Astrocyte (in vitro differentiated cells and primary cell): ENCODE measurements around the gene ABCF3. TPM values are rescaled to one million over a fixed set of nuclear protein-coding genes. Genes with fewer than 3 reads are reported as not detected.
A peak's percentile ranks its signal among the peaks of the same experiment; 100 is the strongest.

ENCODE experiments used
- DNase-seq: peaks from one replicate; pipeline ENCODE4 v3.0.0-alpha.2; 2010; ENCODE audit warnings: low read depth
- FAIRE-seq: peaks from 2 replicates; lab custom pipeline; 2011; peaks lifted over from hg19 to GRCh38; lab: Jason Lieb, UNC
- H2AFZ ChIP-seq: 2 replicates; pipeline ENCODE4 v1.6.0; 2012; ENCODE audit warnings: low read depth, low read length, inconsistent platforms
- H3K27ac ChIP-seq: 2 replicates; pipeline ENCODE4 v1.5.1; 2011; ENCODE audit warnings: low read depth, low read length, inconsistent platforms
- H3K27me3 ChIP-seq: 2 replicates; pipeline ENCODE4 v1.6.0; 2011; ENCODE audit warnings: low read length, inconsistent platforms; ENCODE audit not compliant: insufficient read depth
- H3K36me3 ChIP-seq: 2 replicates; pipeline ENCODE4 v1.5.1; 2011; ENCODE audit warnings: low read length, inconsistent platforms; ENCODE audit not compliant: insufficient read depth
- H3K4me1 ChIP-seq: 2 replicates; pipeline ENCODE4 v1.5.1; 2011; ENCODE audit warnings: low read length, inconsistent platforms; ENCODE audit not compliant: insufficient read depth
- H3K4me2 ChIP-seq: 2 replicates; pipeline ENCODE4 v1.6.0; 2012; ENCODE audit warnings: low read length, inconsistent platforms
- H3K4me3 ChIP-seq: 2 replicates; pipeline ENCODE4 v1.5.1; 2011; ENCODE audit warnings: low read depth, mild to moderate bottlenecking, low read length, inconsistent platforms; ENCODE audit not compliant: insufficient read depth
- H3K79me2 ChIP-seq: 2 replicates; pipeline ENCODE4 v1.6.0; 2012; ENCODE audit warnings: mild to moderate bottlenecking, low read length, inconsistent platforms; ENCODE audit not compliant: insufficient read depth
- H3K9ac ChIP-seq: 2 replicates; pipeline ENCODE4 v1.6.0; 2012; ENCODE audit warnings: mild to moderate bottlenecking, low read length, inconsistent platforms
- H3K9me3 ChIP-seq: 2 replicates; pipeline ENCODE4 v1.5.1; 2012; ENCODE audit warnings: low read depth, mild to moderate bottlenecking, low read length, inconsistent platforms; ENCODE audit not compliant: insufficient read depth
- H4K20me1 ChIP-seq: 2 replicates; pipeline ENCODE4 v1.6.0; 2012; ENCODE audit warnings: low read length, inconsistent platforms; ENCODE audit not compliant: insufficient read depth
- H3K27ac Mint-ChIP-seq: one replicate; pipeline ENCODE4 v1.8.0; 2021; ENCODE audit warnings: mild to moderate bottlenecking, mixed read lengths; ENCODE audit not compliant: unreplicated experiment
- H3K27me3 Mint-ChIP-seq: one replicate; pipeline ENCODE4 v1.8.0; 2021; ENCODE audit warnings: low read depth, mixed read lengths; ENCODE audit not compliant: unreplicated experiment
- H3K36me3 Mint-ChIP-seq: one replicate; pipeline ENCODE4 v1.8.0; 2021; ENCODE audit warnings: low read depth, mixed read lengths; ENCODE audit not compliant: unreplicated experiment
- H3K4me1 Mint-ChIP-seq: one replicate; pipeline ENCODE4 v1.8.0; 2021; ENCODE audit warnings: low read depth, mixed read lengths; ENCODE audit not compliant: unreplicated experiment
- H3K4me3 Mint-ChIP-seq: one replicate; pipeline ENCODE4 v1.8.0; 2021; ENCODE audit warnings: mild to moderate bottlenecking, moderate library complexity, mixed read lengths; ENCODE audit not compliant: unreplicated experiment
- H3K9me3 Mint-ChIP-seq: one replicate; pipeline ENCODE4 v1.8.0; 2021; ENCODE audit warnings: mild to moderate bottlenecking, mixed read lengths; ENCODE audit not compliant: unreplicated experiment
- EZH2 ChIP-seq: IDR thresholded peaks from 2 replicates; pipeline ENCODE4 v1.6.1; 2012; ENCODE audit warnings: mild to moderate bottlenecking, low read length, inconsistent platforms; ENCODE audit not compliant: insufficient read depth
- total RNA-seq: library from RNA; stranded (reverse); gene quantifications from 2 replicates; pipeline ENCODE4 v1.2.1, GENCODE V29; 2021
- TF ChIP-seq, protein P1 (sequence below): IDR thresholded peaks from 2 replicates; pipeline ENCODE4 v1.5.1; 2011; ENCODE audit warnings: low read depth, mild to moderate bottlenecking, inconsistent platforms, low read length, moderate library complexity; ENCODE audit not compliant: insufficient read depth

ABCF3 gene
- total RNA-seq, 1 donor from 2014 or later: 70.9 TPM

DNA sequence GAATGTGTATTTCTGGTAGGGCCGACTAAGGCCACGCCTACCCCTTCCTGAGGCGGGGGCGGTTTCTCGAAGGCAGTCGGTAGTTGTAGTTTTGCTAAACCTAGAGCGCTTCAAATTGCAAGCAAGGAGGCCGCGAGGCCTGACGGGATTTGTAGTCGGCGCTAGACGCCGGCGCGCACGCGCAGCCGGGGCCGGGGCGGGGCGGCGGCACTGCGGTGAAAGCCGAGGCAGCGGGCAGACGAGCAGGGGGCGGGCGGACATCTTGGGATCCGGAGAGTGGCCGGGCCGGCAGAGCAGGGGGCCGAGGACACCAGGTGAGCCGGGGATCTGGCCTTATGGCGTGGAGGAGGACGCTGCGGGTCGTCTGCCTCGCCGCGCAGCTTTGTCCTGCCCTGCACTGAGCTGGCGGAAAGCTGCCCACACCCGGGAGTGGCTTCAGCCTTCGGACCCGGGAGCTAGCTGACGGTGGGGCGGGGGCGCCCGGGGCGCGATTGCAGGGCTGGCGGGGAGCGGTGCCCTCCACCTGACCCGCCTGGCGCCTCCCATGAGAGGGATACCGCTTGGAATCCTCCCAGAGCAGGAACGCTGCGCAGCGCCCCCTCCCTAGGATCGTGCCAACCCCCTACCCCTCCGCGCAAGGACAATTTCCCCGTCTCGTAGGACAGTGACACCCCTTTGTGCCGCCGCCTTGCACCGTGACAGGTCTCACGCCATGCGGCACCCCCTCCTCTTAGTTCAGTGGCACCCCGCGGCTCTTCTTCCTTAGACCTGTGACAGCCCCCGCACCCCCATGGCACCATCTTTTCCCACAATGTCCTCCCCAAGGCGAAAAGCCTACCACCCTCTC is 11.1 kb upstream of the ABCF3 start, which contains the start of gene AP2M1:
TSS of gene AP2M1 (plus strand) at position 210 of the 847 bp plus-strand sequence. CDS start 2,139 bp downstream, outside the sequence.
- peaks cover 51% of the 10 kb centered on the region for H3K4me1 ChIP-seq
- H3K9ac ChIP-seq: peak within 1 kb of the TSS; percentile 98
- H3K9me3 ChIP-seq: no peaks in the 10 kb centered on the region
- DNase-seq (peak; percentile 98), FAIRE-seq (no peak)
- H3K27ac ChIP-seq: peak within 1 kb of the TSS; percentile 92
- peaks cover 52% of the 10 kb centered on the region for H3K79me2 ChIP-seq
- Mint-ChIP-seq H3K27me3 (no peaks in the 10 kb centered on the region), H3K36me3 (peaks cover 25% of the 10 kb centered on the region), H3K27ac (peak within 1 kb of the TSS; percentile 98), H3K9me3 (no peaks in the 10 kb centered on the region), H3K4me1 (peaks cover 59% of the 10 kb centered on the region), H3K4me3 (peak within 1 kb of the TSS; percentile 97)
- TF ChIP-seq, protein P1, sequence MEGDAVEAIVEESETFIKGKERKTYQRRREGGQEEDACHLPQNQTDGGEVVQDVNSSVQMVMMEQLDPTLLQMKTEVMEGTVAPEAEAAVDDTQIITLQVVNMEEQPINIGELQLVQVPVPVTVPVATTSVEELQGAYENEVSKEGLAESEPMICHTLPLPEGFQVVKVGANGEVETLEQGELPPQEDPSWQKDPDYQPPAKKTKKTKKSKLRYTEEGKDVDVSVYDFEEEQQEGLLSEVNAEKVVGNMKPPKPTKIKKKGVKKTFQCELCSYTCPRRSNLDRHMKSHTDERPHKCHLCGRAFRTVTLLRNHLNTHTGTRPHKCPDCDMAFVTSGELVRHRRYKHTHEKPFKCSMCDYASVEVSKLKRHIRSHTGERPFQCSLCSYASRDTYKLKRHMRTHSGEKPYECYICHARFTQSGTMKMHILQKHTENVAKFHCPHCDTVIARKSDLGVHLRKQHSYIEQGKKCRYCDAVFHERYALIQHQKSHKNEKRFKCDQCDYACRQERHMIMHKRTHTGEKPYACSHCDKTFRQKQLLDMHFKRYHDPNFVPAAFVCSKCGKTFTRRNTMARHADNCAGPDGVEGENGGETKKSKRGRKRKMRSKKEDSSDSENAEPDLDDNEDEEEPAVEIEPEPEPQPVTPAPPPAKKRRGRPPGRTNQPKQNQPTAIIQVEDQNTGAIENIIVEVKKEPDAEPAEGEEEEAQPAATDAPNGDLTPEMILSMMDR: no peak
- no peak for TF ChIP-seq EZH2
- peak within 1 kb of the TSS; percentile 94 for H3K4me2 ChIP-seq
- H3K36me3 ChIP-seq: peaks cover 31% of the 10 kb centered on the region
- peaks cover 60% of the 10 kb centered on the region for H4K20me1 ChIP-seq
- no peaks in the 10 kb centered on the region for H3K27me3 ChIP-seq
- no peak within 1 kb of the TSS for H2AFZ ChIP-seq
- peak within 1 kb of the TSS; percentile 76 for H3K4me3 ChIP-seq

DNA sequence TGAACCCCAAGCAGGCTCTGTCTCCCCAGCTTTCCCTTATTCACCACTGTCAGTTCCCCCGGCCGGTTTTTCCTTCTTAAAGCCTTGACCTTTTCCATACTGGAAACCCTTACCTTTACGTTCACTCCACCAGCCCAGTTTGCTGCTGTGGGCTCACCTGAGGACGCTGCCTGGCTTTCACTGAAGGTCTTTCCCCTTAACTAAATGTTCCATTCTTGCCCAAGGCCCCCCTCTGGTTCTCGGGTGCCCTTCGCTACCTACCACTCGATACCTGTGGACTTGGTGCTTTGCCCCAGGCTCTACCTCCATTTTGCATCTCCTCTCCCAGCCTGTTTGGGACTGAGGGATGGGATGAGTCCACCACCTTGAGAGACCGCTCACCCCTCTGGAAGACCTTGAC is 10.5 kb upstream of the ABCF3 start:
- peaks cover 29% of the 10 kb centered on the region for H3K36me3 Mint-ChIP-seq
- no peaks in the 10 kb centered on the region for H3K27me3 Mint-ChIP-seq
- Histone ChIP-seq H3K4me1 (peaks cover 57% of the 10 kb centered on the region), H3K9me3 (no peaks in the 10 kb centered on the region), H3K4me3 (peak overlapping the region; percentile 76), H2AFZ (no peak overlapping the region), H4K20me1 (peaks cover 67% of the 10 kb centered on the region), H3K36me3 (peaks cover 36% of the 10 kb centered on the region), H3K27me3 (no peaks in the 10 kb centered on the region), H3K27ac (peak overlapping the region; percentile 92), H3K4me2 (peak overlapping the region; percentile 94), H3K9ac (peak overlapping the region; percentile 98), H3K79me2 (peaks cover 58% of the 10 kb centered on the region)
- H3K4me1 Mint-ChIP-seq: peaks cover 64% of the 10 kb centered on the region
- TF ChIP-seq, protein P1: no peak
- no peak for TF ChIP-seq EZH2
- FAIRE-seq (no peak), DNase-seq (no peak)
- peak overlapping the region; percentile 97 for H3K4me3 Mint-ChIP-seq
- peak overlapping the region; percentile 98 for H3K27ac Mint-ChIP-seq
- no peaks in the 10 kb centered on the region for H3K9me3 Mint-ChIP-seq

DNA sequence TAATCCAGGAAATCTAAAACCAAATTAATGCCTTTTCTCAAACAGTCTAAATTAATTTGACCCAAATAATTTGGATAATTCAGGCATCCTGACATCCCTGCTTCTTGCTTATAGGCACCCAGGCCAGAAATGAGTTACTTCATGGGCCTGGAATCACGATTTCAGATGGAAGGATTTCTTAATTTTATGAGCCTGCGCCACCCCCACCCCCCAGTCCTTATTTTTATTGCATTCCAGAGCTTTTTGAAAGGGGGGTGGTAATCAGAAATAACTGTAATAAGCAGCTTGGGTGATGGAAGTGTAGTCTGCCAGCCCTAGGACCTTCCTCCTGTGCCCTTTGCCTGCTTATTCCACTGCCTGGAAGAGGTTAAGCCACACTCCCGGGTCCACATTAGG is 10.0 kb upstream of the ABCF3 start:
- Histone ChIP-seq H3K9ac (peak overlapping the region; percentile 98), H3K27me3 (no peaks in the 10 kb centered on the region), H3K4me3 (peak overlapping the region; percentile 76), H3K9me3 (no peaks in the 10 kb centered on the region), H2AFZ (no peak overlapping the region), H3K27ac (peak overlapping the region; percentile 92), H3K36me3 (peaks cover 38% of the 10 kb centered on the region), H3K79me2 (peaks cover 63% of the 10 kb centered on the region), H4K20me1 (peaks cover 70% of the 10 kb centered on the region), H3K4me2 (peak overlapping the region; percentile 94), H3K4me1 (peaks cover 57% of the 10 kb centered on the region)
- H3K4me3 Mint-ChIP-seq: peak overlapping the region; percentile 97
- H3K27ac Mint-ChIP-seq: peak overlapping the region; percentile 98
- no peak for FAIRE-seq
- no peak for TF ChIP-seq EZH2
- TF ChIP-seq, protein P1: no peak
- H3K36me3 Mint-ChIP-seq: peaks cover 30% of the 10 kb centered on the region
- no peaks in the 10 kb centered on the region for H3K27me3 Mint-ChIP-seq
- H3K9me3 Mint-ChIP-seq: no peaks in the 10 kb centered on the region
- no peak for DNase-seq
- H3K4me1 Mint-ChIP-seq: peaks cover 63% of the 10 kb centered on the region
